Measurements from ENCODE around the gene SYTL2.
A peak's percentile ranks its signal among the peaks of the same experiment; 100 is the strongest.
"Not testable (repeated sequence)": the region's sequence is repeated elsewhere in the genome, so short reads cannot be mapped to it uniquely, and the experiment has no call there.

SYTL2 gene

GRCh38 chr11:85682330-85683305 is 128.3 kb downstream of the SYTL2 start:
- peak; percentile 21 for DNase-seq

- DNase-seq = no peak
Observed at GRCh38 chr11:85680897-85681296, 130.0 kb downstream of the SYTL2 start.

GRCh38 chr11:85679576-85679975 is 131.4 kb downstream of the SYTL2 start:
- DNase-seq = no peak

- DNase-seq = no peak
Observed at GRCh38 chr11:85673393-85673792, 137.5 kb downstream of the SYTL2 start.

- DNase-seq = no peak
Observed at GRCh38 chr11:85672105-85672902, 138.6 kb downstream of the SYTL2 start.

GRCh38 chr11:85670949-85671663 is 139.8 kb downstream of the SYTL2 start:
- DNase-seq = not testable (repeated sequence)

GRCh38 chr11:85668157-85668556 is 142.8 kb downstream of the SYTL2 start:
- no peak for DNase-seq

- no peak for DNase-seq
Observed at GRCh38 chr11:85666687-85667086, 144.3 kb downstream of the SYTL2 start.

GRCh38 chr11:85665733-85666132 is 145.2 kb downstream of the SYTL2 start:
- no peak for DNase-seq

GRCh38 chr11:85664615-85665481 is 146.1 kb downstream of the SYTL2 start, which contains the start of gene CREBZF:
Gene CREBZF, minus strand, starts transcription at chr11:85665129. Its CDS starts 254 bp downstream, at chr11:85664875.
- DNase-seq = peak; percentile 91

GRCh38 chr11:85663753-85664614 is 147.0 kb downstream of the SYTL2 start:
- DNase-seq = peak; percentile 90

GRCh38 chr11:85663080-85663752 is 147.7 kb downstream of the SYTL2 start:
- peak; percentile 32 for DNase-seq

GRCh38 chr11:85661972-85662664 is 148.8 kb downstream of the SYTL2 start:
- DNase-seq = no peak

GRCh38 chr11:85658180-85658579 is 152.8 kb downstream of the SYTL2 start:
- DNase-seq = no peak

- DNase-seq = no peak
Observed at GRCh38 chr11:85656777-85657176, 154.2 kb downstream of the SYTL2 start.

- DNase-seq = not testable (repeated sequence)
Observed at GRCh38 chr11:85654343-85654742, 156.6 kb downstream of the SYTL2 start.

GRCh38 chr11:85652786-85653447 is 158.0 kb downstream of the SYTL2 start:
- DNase-seq = no peak

- DNase-seq = no peak
Observed at GRCh38 chr11:85651118-85651517, 159.8 kb downstream of the SYTL2 start.
